HCT116 (cell line): ENCODE measurements around the gene ANO6.

ENCODE experiments used
- CEBPB ChIP-seq: IDR thresholded peaks from 2 replicates; pipeline ENCODE4 v1.6.1; 2012; ENCODE audit warnings: low read depth
- ELF1 ChIP-seq: IDR thresholded peaks from 2 replicates; pipeline ENCODE4 v1.6.1; 2012; ENCODE audit warnings: low read depth, borderline replicate concordance
- EZH2 ChIP-seq: fragments of 200-600 bp; sonication (generic); IDR thresholded peaks from 2 replicates; pipeline ENCODE4 v1.6.1; 2017; ENCODE audit warnings: antibody characterized with exemption, mixed run types
- EZH2phosphoT487 ChIP-seq: fragments of 200-600 bp; IDR thresholded peaks from 2 replicates; pipeline ENCODE4 v1.6.1; 2018; ENCODE audit warnings: antibody characterized with exemption, borderline replicate concordance
- POLR2A ChIP-seq: IDR thresholded peaks from 2 replicates; pipeline ENCODE4 v1.7.0; 2011; ENCODE audit warnings: borderline replicate concordance; ENCODE audit not compliant: insufficient read depth, insufficient read length; ENCODE audit errors: extremely low read depth
- POLR2AphosphoS5 ChIP-seq: IDR thresholded peaks from 2 replicates; pipeline ENCODE4 v1.6.1; 2011; ENCODE audit warnings: mild to moderate bottlenecking, low read depth, low read length, moderate library complexity
- RAD21 ChIP-seq: IDR thresholded peaks from 2 replicates; pipeline ENCODE4 v1.6.1; 2012; ENCODE audit warnings: low read depth, mild to moderate bottlenecking
- YY1 ChIP-seq: IDR thresholded peaks from 2 replicates; pipeline ENCODE4 v1.6.1; 2011; ENCODE audit warnings: low read length, low read depth, moderate library complexity, mild to moderate bottlenecking; ENCODE audit not compliant: insufficient replicate concordance; ENCODE audit errors: extremely low read depth
- ZNF274 ChIP-seq: fragments of 200-500 bp; sonication (Bioruptor generic); IDR thresholded peaks from 2 replicates; pipeline ENCODE4 v1.6.1; 2014; ENCODE audit warnings: mild to moderate bottlenecking, low read depth, low read length, inconsistent platforms
- TF ChIP-seq, protein P1 (sequence below), 3 experiments: fragments of 200-600 bp in 1 of 3; sonication (generic) in 1 of 3; IDR thresholded peaks in 2 of 3; conservative IDR thresholded peaks in 1 of 3; 2 replicates each; pipeline ENCODE4 v1.5.1; 2012 to 2017; ENCODE audit warnings: low read depth in 2 of 3, low read length in 2 of 3, antibody characterized with exemption in 1 of 3, borderline replicate concordance in 1 of 3, control low read depth in 1 of 3, mild to moderate bottlenecking in 1 of 3, mixed read lengths in 1 of 3, mixed run types in 1 of 3, moderate library complexity in 1 of 3; ENCODE audit not compliant: insufficient read depth in 1 of 3
- TF ChIP-seq, protein P2 (sequence below): IDR thresholded peaks from 2 replicates; pipeline ENCODE4 v1.6.1; 2012
- TF ChIP-seq, protein P3 (sequence below): IDR thresholded peaks from 2 replicates; pipeline ENCODE4 v1.6.1; 2011; ENCODE audit warnings: mild to moderate bottlenecking, low read length, moderate library complexity; ENCODE audit not compliant: insufficient replicate concordance; ENCODE audit errors: extremely low read depth

DNA sequence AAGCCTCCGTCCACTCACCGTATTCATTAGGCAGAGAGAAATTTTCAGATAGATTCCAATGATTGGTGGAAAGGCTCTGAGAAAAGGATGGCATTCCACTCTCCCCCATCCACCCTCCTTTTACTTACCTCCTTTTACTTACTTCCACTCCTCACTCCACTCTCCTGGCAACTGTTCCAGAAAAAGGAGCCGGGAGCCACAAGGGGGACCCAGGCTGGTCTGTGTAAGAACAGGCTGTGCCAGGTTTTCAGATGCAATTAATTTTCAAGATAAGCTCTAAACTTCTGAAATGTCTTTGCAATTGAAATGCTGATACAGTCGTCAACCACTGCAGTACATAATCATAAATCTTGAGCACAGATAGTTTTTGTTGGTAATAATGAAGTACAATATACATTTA, 248.8 kb downstream of the ANO6 start:
- TF ChIP-seq POLR2A = no peak
- TF ChIP-seq, protein P1, sequence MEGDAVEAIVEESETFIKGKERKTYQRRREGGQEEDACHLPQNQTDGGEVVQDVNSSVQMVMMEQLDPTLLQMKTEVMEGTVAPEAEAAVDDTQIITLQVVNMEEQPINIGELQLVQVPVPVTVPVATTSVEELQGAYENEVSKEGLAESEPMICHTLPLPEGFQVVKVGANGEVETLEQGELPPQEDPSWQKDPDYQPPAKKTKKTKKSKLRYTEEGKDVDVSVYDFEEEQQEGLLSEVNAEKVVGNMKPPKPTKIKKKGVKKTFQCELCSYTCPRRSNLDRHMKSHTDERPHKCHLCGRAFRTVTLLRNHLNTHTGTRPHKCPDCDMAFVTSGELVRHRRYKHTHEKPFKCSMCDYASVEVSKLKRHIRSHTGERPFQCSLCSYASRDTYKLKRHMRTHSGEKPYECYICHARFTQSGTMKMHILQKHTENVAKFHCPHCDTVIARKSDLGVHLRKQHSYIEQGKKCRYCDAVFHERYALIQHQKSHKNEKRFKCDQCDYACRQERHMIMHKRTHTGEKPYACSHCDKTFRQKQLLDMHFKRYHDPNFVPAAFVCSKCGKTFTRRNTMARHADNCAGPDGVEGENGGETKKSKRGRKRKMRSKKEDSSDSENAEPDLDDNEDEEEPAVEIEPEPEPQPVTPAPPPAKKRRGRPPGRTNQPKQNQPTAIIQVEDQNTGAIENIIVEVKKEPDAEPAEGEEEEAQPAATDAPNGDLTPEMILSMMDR (IDR thresholded peaks at IDR 0.05 in 2 of 3, conservative IDR thresholded peaks at IDR 0.05 in 1 of 3; ENCODE audit: borderline replicate concordance in 1 of 3, insufficient read depth in 1 of 3, low read depth in 2 of 3, low read length in 2 of 3) = peak in 2 of 3 experiments; percentile 9 to 33; a peak in 1 of 6 replicates
- TF ChIP-seq RAD21 = no peak
- TF ChIP-seq, protein P2, sequence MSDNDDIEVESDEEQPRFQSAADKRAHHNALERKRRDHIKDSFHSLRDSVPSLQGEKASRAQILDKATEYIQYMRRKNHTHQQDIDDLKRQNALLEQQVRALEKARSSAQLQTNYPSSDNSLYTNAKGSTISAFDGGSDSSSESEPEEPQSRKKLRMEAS = no peak
- no peak for TF ChIP-seq CEBPB
- no peak for TF ChIP-seq YY1
- no peak for TF ChIP-seq POLR2AphosphoS5
- no peak for TF ChIP-seq EZH2
- no peak for TF ChIP-seq ELF1
- TF ChIP-seq, protein P3, sequence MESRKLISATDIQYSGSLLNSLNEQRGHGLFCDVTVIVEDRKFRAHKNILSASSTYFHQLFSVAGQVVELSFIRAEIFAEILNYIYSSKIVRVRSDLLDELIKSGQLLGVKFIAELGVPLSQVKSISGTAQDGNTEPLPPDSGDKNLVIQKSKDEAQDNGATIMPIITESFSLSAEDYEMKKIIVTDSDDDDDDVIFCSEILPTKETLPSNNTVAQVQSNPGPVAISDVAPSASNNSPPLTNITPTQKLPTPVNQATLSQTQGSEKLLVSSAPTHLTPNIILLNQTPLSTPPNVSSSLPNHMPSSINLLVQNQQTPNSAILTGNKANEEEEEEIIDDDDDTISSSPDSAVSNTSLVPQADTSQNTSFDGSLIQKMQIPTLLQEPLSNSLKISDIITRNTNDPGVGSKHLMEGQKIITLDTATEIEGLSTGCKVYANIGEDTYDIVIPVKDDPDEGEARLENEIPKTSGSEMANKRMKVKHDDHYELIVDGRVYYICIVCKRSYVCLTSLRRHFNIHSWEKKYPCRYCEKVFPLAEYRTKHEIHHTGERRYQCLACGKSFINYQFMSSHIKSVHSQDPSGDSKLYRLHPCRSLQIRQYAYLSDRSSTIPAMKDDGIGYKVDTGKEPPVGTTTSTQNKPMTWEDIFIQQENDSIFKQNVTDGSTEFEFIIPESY = no peak
- no peak for TF ChIP-seq EZH2phosphoT487
- no peak for TF ChIP-seq ZNF274
